Spinal cord (tissue), 10 donors: ENCODE measurements around the gene ASXL2. TPM values are rescaled to one million over a fixed set of nuclear protein-coding genes. Genes with fewer than 3 reads are reported as not detected.

Experiments used
- DNase-seq, 6 donors: peaks; one replicate each; pipeline versions ENCODE4 v3.0.0 to v3.0.0-alpha.2; 2013 to 2015; ENCODE audit warnings: low spot score in 6 of 6, low read depth in 4 of 6
- H3K27ac ChIP-seq: one replicate; pipeline ENCODE4 v1.5.1; 2013; ENCODE audit warnings: low read depth, low read length, control low read depth
- H3K27me3 ChIP-seq: one replicate; pipeline ENCODE4 v1.6.1; 2013; ENCODE audit warnings: low read length; ENCODE audit not compliant: control insufficient read depth, insufficient read depth
- H3K36me3 ChIP-seq: one replicate; pipeline ENCODE4 v1.6.1; 2013; ENCODE audit warnings: low read length; ENCODE audit not compliant: control insufficient read depth, insufficient read depth
- H3K4me1 ChIP-seq: one replicate; pipeline ENCODE4 v1.6.1; 2013; ENCODE audit warnings: low read length; ENCODE audit not compliant: control insufficient read depth, insufficient read depth
- H3K4me3 ChIP-seq: one replicate; pipeline ENCODE4 v1.5.1; 2013; ENCODE audit warnings: low read depth, low read length, control low read depth
- H3K9me3 ChIP-seq: one replicate; pipeline ENCODE4 v1.6.1; 2013; ENCODE audit warnings: low read length; ENCODE audit not compliant: control insufficient read depth, insufficient read depth
- WGBS: methylation state at CpG from one replicate; pipeline ENCODE4 v1.1.5; 2013; ENCODE audit warnings: missing lambda C conversion rate; ENCODE audit not compliant: insufficient coverage; 5-methylcytosine and 5-hydroxymethylcytosine counted together
- polyA plus RNA-seq, 2 donors: library from polyadenylated mRNA; unstranded; fragments of 120-200 nt; gene quantifications; one replicate each; pipeline ENCODE4 v1.2.1, GENCODE V29; 2013; ENCODE audit not compliant: insufficient read length in 2 of 2
- total RNA-seq, 2 donors: library from RNA; depleted of rRNA in 1 of 2; stranded (reverse); fragments of 120-200 nt in 1 of 2; fragments of >200 nt in 1 of 2; gene quantifications; one replicate each; pipeline versions ENCODE4 v1.2.3 to v1.2.4, GENCODE V29; 2013 to 2014
- donor health status: healthy.

ASXL2 gene
- total and polyA plus RNA-seq, 4 donors = 7.0 to 13.2 (median 11.2) TPM

DNA sequence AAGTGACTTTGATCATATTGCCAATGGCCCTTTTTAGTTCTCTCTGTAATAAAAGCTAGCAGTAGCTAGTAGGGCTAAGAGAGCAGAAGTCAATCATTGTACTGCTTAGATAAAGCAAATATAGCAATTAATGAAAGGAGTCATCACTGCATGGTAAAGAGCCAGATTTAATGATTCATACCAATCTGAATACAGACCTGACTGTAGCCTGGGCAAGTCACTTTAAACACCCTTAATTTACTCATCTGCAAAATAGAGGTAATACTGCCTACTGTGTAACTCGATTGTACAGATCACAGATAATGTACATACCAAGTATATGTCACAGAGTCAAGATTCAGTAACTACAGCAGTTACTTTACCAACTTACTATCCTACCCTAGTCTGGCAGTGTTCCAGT, 63.6 kb downstream of the ASXL2 start:
- Histone ChIP-seq H3K4me3 (no peak overlapping the region), H3K9me3 (no peaks in the 10 kb centered on the region), H3K27me3 (no peaks in the 10 kb centered on the region), H3K27ac (no peak overlapping the region), H3K36me3 (peaks cover 4% of the 10 kb centered on the region), H3K4me1 (no peaks in the 10 kb centered on the region)
- WGBS = 100% methylated on average over 1 of the region's 1 CpG
- no peak for DNase-seq

DNA sequence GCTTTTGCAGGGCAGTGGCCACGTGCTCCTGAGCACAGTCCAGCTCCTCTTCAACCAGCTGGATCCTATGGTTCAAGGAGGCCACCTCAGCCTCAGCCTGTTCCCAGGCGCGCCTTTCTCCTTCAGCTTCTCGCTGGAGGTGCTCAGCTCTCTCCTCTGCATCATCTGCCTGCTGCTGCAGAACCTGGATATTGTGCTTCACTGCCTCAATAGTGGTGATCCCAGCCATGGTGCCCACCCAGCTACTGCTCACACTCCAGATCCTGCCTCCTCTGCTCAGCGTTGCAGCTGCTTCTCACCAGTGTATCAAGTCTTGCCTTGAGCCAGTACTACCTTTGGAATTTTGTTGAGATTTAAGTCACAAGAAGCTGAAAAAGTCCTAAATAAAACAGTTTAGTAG, 67.9 kb downstream of the ASXL2 start:
- H3K27me3 ChIP-seq = no peaks in the 10 kb centered on the region
- H3K4me1 ChIP-seq = no peaks in the 10 kb centered on the region
- no peak for DNase-seq
- 97% methylated on average over 4 of the region's 5 CpGs for WGBS
- H3K36me3 ChIP-seq = peaks cover 4% of the 10 kb centered on the region
- H3K9me3 ChIP-seq = no peaks in the 10 kb centered on the region
- H3K27ac ChIP-seq = no peak overlapping the region
- H3K4me3 ChIP-seq = no peak overlapping the region

DNA sequence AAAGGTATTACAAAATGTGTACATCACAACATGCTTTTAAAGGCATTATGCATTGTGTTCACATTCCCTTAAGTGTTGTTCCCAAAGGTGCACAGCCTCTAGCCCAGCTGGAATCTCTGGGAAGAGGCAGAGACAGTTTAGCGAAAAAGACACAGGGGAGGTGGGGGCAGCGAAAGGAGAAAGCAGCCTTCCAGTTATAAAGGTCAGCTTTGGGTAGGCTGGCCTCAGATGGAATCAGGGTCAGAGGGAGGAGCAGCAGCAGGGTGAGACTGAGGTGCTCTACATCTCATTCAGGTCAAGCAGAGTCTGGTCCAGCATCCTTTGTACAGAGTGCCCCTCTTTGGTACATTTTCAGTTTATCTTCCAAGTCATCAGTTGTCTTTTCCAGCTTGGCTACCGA, 68.6 kb downstream of the ASXL2 start:
- no peak for DNase-seq
- WGBS = 91% methylated on average over 3 of the region's 3 CpGs
- Histone ChIP-seq H3K4me3 (no peak overlapping the region), H3K4me1 (no peaks in the 10 kb centered on the region), H3K9me3 (no peaks in the 10 kb centered on the region), H3K27me3 (no peaks in the 10 kb centered on the region), H3K27ac (no peak overlapping the region), H3K36me3 (peaks cover 6% of the 10 kb centered on the region)

DNA sequence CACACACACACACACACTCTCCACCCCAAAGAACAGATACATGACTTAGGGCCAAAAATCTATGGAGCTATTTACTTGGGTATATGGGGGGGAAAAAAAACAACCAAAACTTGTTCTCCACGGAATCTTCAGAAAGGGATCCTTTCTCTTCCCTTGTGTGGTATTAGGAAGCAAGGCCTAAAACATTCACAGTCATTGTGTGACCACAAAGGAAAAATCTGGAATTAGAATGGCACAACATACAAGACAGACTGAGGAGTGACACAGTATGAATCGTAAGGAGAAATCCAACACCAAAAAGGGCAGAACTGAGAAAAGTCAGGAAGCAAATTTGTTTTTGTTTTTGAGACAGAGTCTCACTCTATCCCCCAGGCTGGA, 70.3 kb downstream of the ASXL2 start:
- Histone ChIP-seq H3K27me3 (no peaks in the 10 kb centered on the region), H3K9me3 (no peaks in the 10 kb centered on the region), H3K4me1 (no peaks in the 10 kb centered on the region), H3K36me3 (peaks cover 9% of the 10 kb centered on the region), H3K4me3 (no peak overlapping the region), H3K27ac (no peak overlapping the region)
- no CpG with 5 or more reads among the region's 2 CpGs for WGBS
- no peak for DNase-seq

DNA sequence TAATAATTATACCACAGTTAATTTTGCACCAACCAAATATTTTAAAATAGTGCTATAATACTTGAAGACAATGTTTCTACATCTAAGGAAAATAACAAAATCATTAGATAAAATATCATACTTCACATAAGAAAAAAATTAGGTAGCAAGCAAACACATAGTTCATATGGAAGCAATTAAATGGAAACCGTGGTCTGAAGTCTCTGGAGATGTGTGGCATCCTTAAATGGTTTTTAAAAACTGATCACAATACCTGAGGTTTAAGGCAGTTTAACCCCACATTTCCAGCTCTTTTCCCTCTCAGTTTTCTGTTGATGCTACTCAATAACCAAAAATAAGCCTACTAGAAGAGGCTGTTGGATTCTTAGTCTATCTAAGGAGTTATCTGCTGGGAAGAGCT, 71.3 kb downstream of the ASXL2 start:
- H3K4me3 ChIP-seq = no peak overlapping the region
- H3K27me3 ChIP-seq = no peaks in the 10 kb centered on the region
- H3K36me3 ChIP-seq = peaks cover 9% of the 10 kb centered on the region
- DNase-seq = no peak
- no peaks in the 10 kb centered on the region for H3K4me1 ChIP-seq
- WGBS = no CpG with 5 or more reads among the region's 1 CpG
- no peaks in the 10 kb centered on the region for H3K9me3 ChIP-seq
- no peak overlapping the region for H3K27ac ChIP-seq

DNA sequence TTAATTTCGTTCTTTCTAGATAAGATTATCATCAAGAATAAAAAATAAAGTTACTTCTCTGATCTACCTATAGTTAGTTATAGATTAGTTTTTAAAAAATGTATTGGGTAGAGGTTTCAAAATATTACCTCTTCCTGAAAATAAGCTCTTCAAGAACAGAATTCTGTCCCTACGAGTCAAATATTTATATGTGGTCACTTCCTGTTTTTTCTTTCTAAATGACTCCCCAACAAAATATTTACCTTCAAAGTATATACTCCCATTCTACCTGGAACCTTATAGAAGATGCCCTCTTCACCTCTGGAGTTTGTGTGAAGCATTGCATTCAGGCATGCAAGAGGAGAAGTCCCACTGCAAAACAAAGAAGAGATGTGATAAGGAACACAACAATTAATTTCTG, 72.3 kb downstream of the ASXL2 start:
- Histone ChIP-seq H3K4me1 (no peaks in the 10 kb centered on the region), H3K27me3 (no peaks in the 10 kb centered on the region), H3K4me3 (no peak overlapping the region), H3K27ac (no peak overlapping the region), H3K9me3 (no peaks in the 10 kb centered on the region), H3K36me3 (peaks cover 9% of the 10 kb centered on the region)
- no CpG with 5 or more reads among the region's 2 CpGs for WGBS
- DNase-seq = no peak

DNA sequence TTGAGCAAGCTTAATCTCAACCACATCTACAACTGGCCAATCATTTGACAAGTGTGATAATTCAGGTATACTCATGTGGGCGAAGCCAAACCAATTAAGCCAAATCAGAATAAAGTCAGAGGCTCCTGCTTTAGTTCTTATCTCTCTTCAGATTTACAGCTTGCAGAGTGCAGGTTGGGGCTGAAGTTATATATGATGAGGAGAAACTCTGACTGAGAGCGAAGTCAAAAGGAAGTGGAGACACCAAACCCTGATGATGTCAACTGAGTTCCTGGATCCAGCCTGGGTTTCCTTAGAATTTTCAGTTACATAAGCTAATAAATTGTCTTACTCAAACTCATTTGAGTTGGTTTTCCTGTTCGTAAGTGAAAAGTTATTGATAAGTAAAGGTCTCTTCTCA, 73.9 kb downstream of the ASXL2 start:
- Histone ChIP-seq H3K27me3 (no peaks in the 10 kb centered on the region), H3K36me3 (peaks cover 5% of the 10 kb centered on the region), H3K27ac (no peak overlapping the region), H3K9me3 (no peaks in the 10 kb centered on the region), H3K4me3 (no peak overlapping the region), H3K4me1 (no peaks in the 10 kb centered on the region)
- no CpG with 5 or more reads among the region's 3 CpGs for WGBS
- DNase-seq = no peak

DNA sequence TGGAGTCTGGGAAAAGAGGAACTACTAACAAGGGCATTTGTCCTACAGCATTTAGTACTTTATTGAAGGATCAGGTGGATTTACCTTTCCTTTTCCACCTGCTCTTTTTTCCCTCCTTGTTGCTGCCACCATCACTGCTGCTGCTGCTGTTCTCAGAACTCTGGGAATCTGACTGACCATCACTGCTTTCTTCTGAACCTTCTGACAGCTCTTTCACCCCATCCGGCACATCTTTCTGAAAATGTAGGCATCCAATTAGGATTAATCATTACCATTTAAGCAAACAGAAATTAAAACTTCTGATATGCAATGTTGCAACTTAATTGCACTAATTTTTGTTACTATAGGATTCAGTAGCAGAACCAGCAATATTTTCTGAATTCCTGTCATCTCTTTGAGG, 79.0 kb downstream of the ASXL2 start:
- 100% methylated on average over 1 of the region's 1 CpG for WGBS
- H3K36me3 ChIP-seq = no peaks in the 10 kb centered on the region
- no peaks in the 10 kb centered on the region for H3K4me1 ChIP-seq
- no peaks in the 10 kb centered on the region for H3K9me3 ChIP-seq
- DNase-seq = no peak
- no peak overlapping the region for H3K27ac ChIP-seq
- no peaks in the 10 kb centered on the region for H3K27me3 ChIP-seq
- H3K4me3 ChIP-seq = no peak overlapping the region

DNA sequence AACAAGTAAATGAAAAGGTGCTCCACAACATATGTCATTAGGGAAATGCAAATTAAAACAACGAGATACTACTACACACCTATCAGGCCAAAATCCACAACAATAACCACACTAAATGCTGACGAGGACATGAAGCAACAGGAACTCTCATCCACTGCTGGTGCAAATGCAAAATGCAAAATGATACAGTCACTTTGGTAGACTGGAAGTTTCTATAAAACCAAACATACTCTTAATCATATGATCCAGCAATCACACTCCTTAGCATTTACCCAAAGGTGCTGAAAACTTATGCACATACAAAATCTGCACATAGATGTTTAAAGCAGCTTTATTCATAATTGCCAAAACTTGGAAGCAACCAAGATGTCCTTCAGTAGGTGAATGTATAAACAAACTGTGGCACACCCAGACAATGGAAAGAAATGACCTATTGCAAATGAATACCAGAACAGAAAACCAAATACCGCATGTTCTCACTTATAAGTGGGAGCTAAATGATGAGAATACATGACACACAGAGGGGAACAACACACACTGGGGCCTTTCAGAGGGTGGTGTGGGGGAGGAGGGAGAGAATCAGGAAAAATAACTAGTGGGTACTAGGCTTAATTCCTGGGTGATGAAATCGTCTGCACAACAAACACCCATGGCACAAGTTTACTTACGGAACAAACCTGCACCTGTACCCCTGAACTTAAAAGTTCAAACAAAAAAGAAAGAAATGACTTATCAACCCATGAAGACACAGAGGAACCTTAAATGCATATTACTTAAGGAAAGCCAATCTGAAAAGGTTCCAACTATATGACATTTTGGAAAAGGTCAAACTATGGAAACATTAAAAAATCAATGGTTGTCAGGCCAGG, 80.4 kb downstream of the ASXL2 start:
- Histone ChIP-seq H3K27ac (no peak overlapping the region), H3K36me3 (no peaks in the 10 kb centered on the region), H3K4me3 (no peak overlapping the region), H3K27me3 (no peaks in the 10 kb centered on the region), H3K9me3 (no peaks in the 10 kb centered on the region), H3K4me1 (no peaks in the 10 kb centered on the region)
- whole genome bisulfite sequencing = 100% methylated on average over 1 of the region's 5 CpGs
- DNase-seq = no peak

DNA sequence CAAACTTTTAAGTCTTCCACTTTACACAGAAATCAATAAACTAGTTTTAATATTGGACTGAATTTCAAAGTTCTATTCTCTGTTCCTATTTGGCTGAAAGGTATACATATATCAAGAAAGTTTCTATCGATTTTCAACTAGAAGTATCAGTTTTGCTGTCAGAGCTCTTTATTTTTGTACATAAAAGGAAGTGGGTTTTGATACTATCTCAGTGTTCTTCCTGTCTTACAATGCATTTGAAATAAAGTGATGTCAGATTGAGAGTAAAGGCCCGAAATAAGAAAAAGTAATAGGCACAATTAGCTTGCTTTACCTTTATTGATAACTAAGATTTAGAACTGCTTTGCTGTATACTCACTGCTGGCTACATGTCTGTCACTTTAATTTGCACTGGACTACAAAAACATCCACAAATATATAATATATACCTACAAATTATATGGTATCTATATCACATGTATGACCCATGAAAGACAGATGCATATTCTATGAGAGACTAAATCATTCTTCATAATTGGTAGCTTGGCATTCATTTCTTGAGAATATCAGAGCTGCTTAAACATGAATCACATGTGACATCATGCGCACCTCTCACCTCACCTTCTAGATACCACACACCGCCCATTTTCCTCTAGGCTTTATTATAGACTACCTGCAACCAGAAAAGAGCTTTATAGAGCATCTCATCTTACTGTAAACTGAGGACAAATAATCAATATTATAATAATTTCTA, 83.6 kb downstream of the ASXL2 start:
- no peak for DNase-seq
- WGBS = no CpG with 5 or more reads among the region's 4 CpGs
- Histone ChIP-seq H3K27ac (no peak overlapping the region), H3K36me3 (no peaks in the 10 kb centered on the region), H3K4me1 (no peaks in the 10 kb centered on the region), H3K27me3 (no peaks in the 10 kb centered on the region), H3K4me3 (no peak overlapping the region), H3K9me3 (no peaks in the 10 kb centered on the region)
